Endometrium (tissue), 2 donors: Measurements from ENCODE around the gene ZNF169.
"Not testable (repeated sequence)": the region's sequence is repeated elsewhere in the genome, so short reads cannot be mapped to it uniquely, and the experiment has no call there.

ENCODE experiments used
- FAIRE-seq: peaks from 2 replicates; lab custom pipeline; 2012; peaks lifted over from hg19 to GRCh38; lab: Jason Lieb, UNC
- donor health status: control.
- donor health status: control.

The ZNF169 gene

GRCh38 chr9:94259077-94259862, at the start of gene ZNF169:
Gene ZNF169, plus strand, starts transcription at chr9:94259298. Its CDS starts 19,515 bp downstream, at chr9:94278813.
- peak; percentile 86 for FAIRE-seq

- no peak for FAIRE-seq
Observed at GRCh38 chr9:94210616-94211603, 48.2 kb upstream of the ZNF169 start.

DNA sequence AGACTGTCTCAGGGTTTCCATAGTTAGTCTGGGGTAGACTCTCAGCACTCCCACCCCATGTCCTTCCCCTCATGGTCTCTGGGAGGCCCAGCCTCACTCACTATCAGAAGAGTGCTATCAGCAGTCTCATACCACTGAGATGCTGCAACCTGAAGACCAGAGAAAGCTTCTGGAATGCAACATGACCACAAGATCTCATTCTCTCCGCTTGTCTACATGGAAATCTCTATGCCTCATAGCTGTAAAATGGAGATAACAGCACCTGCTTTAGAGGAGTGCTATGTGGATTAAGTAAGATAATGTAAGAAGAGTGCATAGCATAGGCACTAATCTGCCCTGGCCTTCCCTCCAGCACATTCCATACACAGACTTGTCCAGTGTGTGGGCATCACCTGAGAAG, 47.0 kb upstream of the ZNF169 start:
- FAIRE-seq: no peak

GRCh38 chr9:94212531-94212930, 46.6 kb upstream of the ZNF169 start:
- no peak for FAIRE-seq

- FAIRE-seq: peak; percentile 88
Observed at GRCh38 chr9:94213511-94214124, 45.5 kb upstream of the ZNF169 start.

DNA sequence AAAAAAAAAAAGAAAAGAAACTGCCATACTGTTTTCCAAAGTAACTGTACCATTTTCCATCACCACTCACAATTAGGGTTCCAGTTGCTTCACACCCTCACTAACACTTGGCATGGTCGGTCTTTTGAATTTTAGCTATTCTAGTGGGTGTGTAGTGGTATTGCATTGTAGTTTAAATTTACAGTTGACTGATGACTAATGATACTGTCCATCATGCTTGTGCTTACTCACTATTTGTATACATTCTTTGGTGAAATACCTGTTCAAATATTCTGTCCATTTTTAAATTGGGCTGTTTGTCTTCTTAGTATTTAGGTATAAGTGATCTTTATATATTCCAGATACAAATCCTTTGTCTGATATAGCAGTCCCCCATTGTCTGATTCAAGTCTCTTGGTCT, 36.2 kb upstream of the ZNF169 start:
- no peak for FAIRE-seq

GRCh38 chr9:94225413-94225812, 33.7 kb upstream of the ZNF169 start:
- not testable (repeated sequence) for FAIRE-seq

GRCh38 chr9:94228616-94229015, 30.5 kb upstream of the ZNF169 start:
- FAIRE-seq: no peak

DNA sequence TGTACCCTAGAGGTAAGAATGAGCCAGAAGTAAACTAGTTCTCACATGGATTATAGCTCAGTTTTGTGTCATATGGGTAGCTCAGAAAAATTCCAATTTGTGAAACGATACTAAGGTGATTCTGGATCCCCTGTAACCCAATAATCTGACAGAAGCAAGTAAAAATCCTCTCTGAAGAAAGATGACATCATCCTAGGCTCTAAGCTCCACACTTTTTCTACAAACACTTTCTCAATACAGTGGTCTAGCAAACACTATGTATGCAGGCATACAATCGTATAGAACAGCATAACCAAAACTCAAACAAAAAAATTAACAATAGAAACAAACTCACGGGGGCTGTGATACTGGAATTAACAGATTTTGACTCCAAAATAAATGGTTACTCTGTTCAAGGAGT, 26.7 kb upstream of the ZNF169 start:
- FAIRE-seq: no peak

- not testable (repeated sequence) for FAIRE-seq
Observed at GRCh38 chr9:94241098-94241497, 18.0 kb upstream of the ZNF169 start.

DNA sequence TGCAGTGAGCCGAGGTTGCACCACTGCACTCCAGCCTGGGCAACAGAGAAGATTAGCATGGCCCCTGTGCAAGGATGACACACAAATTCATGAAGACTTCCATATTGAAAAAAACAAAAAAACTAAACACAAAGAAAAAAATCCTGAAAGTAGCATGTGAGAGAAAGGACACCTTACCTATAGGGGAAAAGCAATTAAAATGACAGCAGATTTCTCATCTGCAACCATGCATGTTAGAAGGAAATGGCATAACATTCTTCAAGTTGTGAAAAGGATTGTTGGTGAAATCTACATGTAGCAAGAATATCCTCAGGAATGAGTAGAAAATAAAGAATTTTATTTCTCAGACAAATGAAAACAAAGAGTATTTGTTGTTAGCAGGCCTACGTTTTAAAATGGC, 13.4 kb upstream of the ZNF169 start:
- FAIRE-seq: no peak

- FAIRE-seq: no peak
Observed at GRCh38 chr9:94250456-94250855, 8.6 kb upstream of the ZNF169 start.

- FAIRE-seq: no peak
Observed at GRCh38 chr9:94256007-94256406, 3.1 kb upstream of the ZNF169 start.

- not testable (repeated sequence) for FAIRE-seq
Observed at GRCh38 chr9:94265626-94266402, 6.7 kb downstream of the ZNF169 start.

GRCh38 chr9:94269264-94269663, 10.2 kb downstream of the ZNF169 start:
- FAIRE-seq: no peak

GRCh38 chr9:94270009-94270408, 10.9 kb downstream of the ZNF169 start:
- FAIRE-seq: no peak

DNA sequence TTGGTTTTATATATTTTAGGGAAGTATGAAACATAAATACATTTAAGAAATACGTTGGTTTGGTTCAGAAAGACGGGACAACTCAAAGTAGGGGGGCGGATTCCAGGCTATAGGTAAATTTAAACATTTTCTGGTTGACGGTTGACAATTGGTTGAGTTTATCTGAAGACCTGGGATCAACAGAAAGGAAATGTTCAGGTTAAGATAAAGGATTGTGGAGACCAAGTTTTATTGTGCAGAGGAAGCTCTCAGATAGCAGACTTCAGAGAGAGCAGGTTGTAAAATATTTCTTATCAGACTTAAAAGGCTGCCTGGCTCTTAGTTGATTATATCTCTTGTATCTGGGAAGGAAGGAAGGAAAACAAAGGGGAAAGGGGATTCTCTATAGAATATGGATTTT, 17.9 kb downstream of the ZNF169 start:
- not testable (repeated sequence) for FAIRE-seq

- no peak for FAIRE-seq
Observed at GRCh38 chr9:94277885-94278536, 18.9 kb downstream of the ZNF169 start.

DNA sequence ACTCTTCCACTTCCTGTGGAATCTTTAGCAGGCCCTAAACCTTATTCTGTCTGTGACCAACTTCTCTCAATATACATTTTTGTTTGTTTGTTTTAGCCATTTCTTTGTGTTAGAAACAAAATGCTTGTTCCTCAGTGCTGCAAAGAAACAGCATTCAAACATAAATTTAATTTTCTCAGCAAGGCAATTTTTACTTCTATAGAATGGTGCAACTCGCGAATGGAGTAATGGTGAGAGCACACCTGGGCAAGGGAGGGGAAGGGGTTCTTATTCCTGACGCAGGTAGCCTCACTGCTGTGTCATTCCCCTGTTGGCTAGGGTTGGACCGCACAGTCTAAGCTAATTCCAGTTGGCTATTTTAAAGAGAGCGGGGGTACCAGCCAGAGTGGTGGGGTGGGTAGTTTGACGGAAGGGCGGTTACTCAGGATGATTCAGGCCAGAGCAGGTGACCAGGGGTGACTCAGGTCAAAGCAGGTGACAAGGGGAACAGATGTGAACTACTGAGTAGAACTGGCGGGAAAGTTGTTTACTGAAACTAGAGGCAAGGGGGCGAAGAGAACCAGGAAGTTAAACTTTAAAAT, 21.4 kb downstream of the ZNF169 start:
- no peak for FAIRE-seq

DNA sequence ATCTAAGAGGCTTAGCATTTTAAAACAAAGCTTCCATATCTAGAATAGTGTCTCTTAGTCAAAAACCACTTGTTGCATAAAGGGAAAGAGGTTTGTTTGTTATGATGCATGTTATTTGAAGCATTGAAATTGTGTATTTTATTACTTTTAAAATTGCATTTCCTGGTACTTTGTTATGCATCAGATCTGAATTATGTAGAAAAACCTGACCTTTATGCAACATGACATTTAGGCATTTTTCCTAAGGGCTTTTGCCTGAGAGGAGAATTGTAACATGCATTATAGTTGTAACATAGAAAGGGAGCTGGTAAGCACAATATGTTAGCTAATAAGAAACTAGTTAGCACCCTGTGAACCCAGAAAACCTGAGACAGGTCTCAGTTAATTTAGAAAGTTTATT, 22.0 kb downstream of the ZNF169 start:
- no peak for FAIRE-seq

DNA sequence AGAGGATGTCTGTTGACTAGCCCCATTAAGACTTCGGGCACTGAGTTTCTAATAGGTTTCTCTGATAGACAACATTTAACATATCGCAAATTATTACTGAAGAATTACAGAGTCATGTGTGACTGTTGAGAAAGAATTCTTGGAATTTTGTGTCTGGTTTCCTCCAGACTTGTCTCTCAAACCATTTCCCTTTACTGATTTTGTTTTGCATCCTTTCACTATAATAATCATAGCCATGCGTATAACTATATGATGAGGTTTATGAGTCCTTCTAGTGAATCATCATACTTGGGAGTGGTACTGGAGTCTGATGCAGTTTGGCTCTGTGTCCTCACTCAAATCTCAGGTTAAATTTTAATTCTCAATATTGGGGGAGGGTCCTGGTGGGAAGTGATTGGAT, 27.0 kb downstream of the ZNF169 start:
- no peak for FAIRE-seq
